Body of pancreas (tissue), 4 donors: ENCODE measurements around the gene MAST4. TPM values are rescaled to one million over a fixed set of nuclear protein-coding genes. Genes with fewer than 3 reads are reported as not detected.

ENCODE experiments used
- ATAC-seq: fragments of 150-250 bp; one replicate; pipeline ENCODE4 v1.9.1; 2016
- DNase-seq, 4 donors: peaks; one replicate each; pipeline ENCODE4 v3.0.0-alpha.2; 2019
- H3K27ac ChIP-seq, 4 donors: fragments of 200-600 bp; sonication (generic); 1 replicate in 3 of 4; 2 replicates in 1 of 4; pipeline versions ENCODE4 v1.5.1 to v1.6.1; 2016 to 2019; ENCODE audit warnings: mild to moderate bottlenecking in 1 of 4, mixed read lengths in 1 of 4, moderate library complexity in 1 of 4
- H3K27me3 ChIP-seq, 2 donors: fragments of 200-600 bp; sonication (generic); one replicate each; pipeline ENCODE4 v1.6.0; 2016; ENCODE audit warnings: mild to moderate bottlenecking in 1 of 2
- H3K36me3 ChIP-seq, 2 donors: fragments of 200-600 bp; sonication (generic); replicated peaks in 1 of 2; 2 replicates each; pipeline ENCODE4 v1.5.1; 2016; ENCODE audit warnings: low read depth in 2 of 2; ENCODE audit not compliant: insufficient read depth in 1 of 2
- H3K4me1 ChIP-seq: fragments of 200-600 bp; sonication (generic); one replicate; pipeline ENCODE4 v1.6.0; 2016
- H3K4me3 ChIP-seq, 2 donors: fragments of 200-600 bp; sonication (generic); 1 replicate in 1 of 2; 2 replicates in 1 of 2; pipeline ENCODE4 v1.5.1; 2016 to 2019
- H3K9me3 ChIP-seq, 3 donors: fragments of 200-600 bp; sonication (generic); 1 replicate in 2 of 3; 2 replicates in 1 of 3; pipeline ENCODE4 v1.5.1; 2016
- CTCF ChIP-seq, 7 experiments: fragments of 450-650 bp in 4 of 7; fragments of 200-600 bp in 3 of 7; sonication (generic) in 3 of 7; IDR thresholded peaks; one replicate each; pipeline ENCODE4 v1.5.1; 2016 to 2019; ENCODE audit warnings: antibody characterized with exemption in 7 of 7
- POLR2A ChIP-seq, 3 donors: fragments of 450-650 bp; IDR thresholded peaks; one replicate each; pipeline ENCODE4 v1.6.1; 2016; ENCODE audit warnings: antibody characterized with exemption in 3 of 3, mild to moderate bottlenecking in 2 of 3
- WGBS, 2 donors: methylation state at CpG; one replicate each; pipeline ENCODE4 v1.1.5; 2017; 5-methylcytosine and 5-hydroxymethylcytosine counted together
- intact Hi-C: fragments of 100-400 bp; cut with DNase I; formaldehyde crosslinking; loops from one replicate; pipeline ENCODE4 v1.15.1; 2023
- total RNA-seq, 2 donors: library from RNA; depleted of rRNA; stranded (reverse); fragments of >200 nt; gene quantifications; one replicate each; pipeline ENCODE4 v1.1.0, GENCODE V29; 2016

The MAST4 gene
- total RNA-seq, result 10 to 100 TPM; 17.9 to 29.7 TPM

GRCh38 chr5:66595756-66596635 is at the start of gene MAST4:
Gene MAST4, plus strand, starts transcription at chr5:66596393. Its CDS starts 263 bp downstream, at chr5:66596656.
- peak within 1 kb of the TSS; percentile 33 to 88 for H3K4me3 ChIP-seq
- DNase-seq, result peak; percentile 93 to 94 (median 94)
- WGBS, 2 donors, result 2% methylated on average over 45 to 61 of the region's 74 CpGs
- no peaks in the 10 kb centered on the region for H3K27me3 ChIP-seq
- H3K36me3 ChIP-seq, result no peaks in the 10 kb centered on the region
- peak; percentile 97 for ATAC-seq
- H3K4me1 ChIP-seq, result peaks cover 28% of the 10 kb centered on the region
- intact Hi-C loops, result no loop called here
- TF ChIP-seq CTCF (IDR thresholded peaks at IDR 0.05) (peak in 1 of 7 experiments; percentile 15), POLR2A (IDR thresholded peaks at IDR 0.05) (peak; percentile 86 to 92 (median 88))
- H3K9me3 ChIP-seq, result no peaks in the 10 kb centered on the region
- peak within 1 kb of the TSS in 3 of 4 donors; percentile 57 to 75 (median 61) for H3K27ac ChIP-seq

GRCh38 chr5:66546541-66546940 is 49.7 kb upstream of the MAST4 start:
- no peak for ATAC-seq
- H3K27ac ChIP-seq, result no peak overlapping the region
- DNase-seq, result no peak
- H3K9me3 ChIP-seq, result peaks cover 0 to 4% (median 0%) of the 10 kb centered on the region in 3 donors
- no peaks in the 10 kb centered on the region for H3K4me1 ChIP-seq
- intact Hi-C loops, result no loop called here
- TF ChIP-seq POLR2A (IDR thresholded peaks at IDR 0.05) (no peak), CTCF (IDR thresholded peaks at IDR 0.05) (no peak)
- H3K27me3 ChIP-seq, result no peaks in the 10 kb centered on the region
- no peaks in the 10 kb centered on the region for H3K36me3 ChIP-seq
- H3K4me3 ChIP-seq, result no peak overlapping the region

GRCh38 chr5:66551338-66551737 is 44.9 kb upstream of the MAST4 start:
- 45 to 48% methylated on average over 2 of the region's 2 CpGs for WGBS, 2 donors
- H3K27me3 ChIP-seq, result no peaks in the 10 kb centered on the region
- H3K4me1 ChIP-seq, result no peaks in the 10 kb centered on the region
- peaks cover 0 to 3% (median 0%) of the 10 kb centered on the region in 3 donors for H3K9me3 ChIP-seq
- TF ChIP-seq POLR2A (IDR thresholded peaks at IDR 0.05) (no peak), CTCF (IDR thresholded peaks at IDR 0.05) (no peak)
- no peak for ATAC-seq
- no peak for DNase-seq
- H3K27ac ChIP-seq, result no peak overlapping the region
- intact Hi-C loops, result no loop called here
- no peaks in the 10 kb centered on the region for H3K36me3 ChIP-seq
- no peak overlapping the region for H3K4me3 ChIP-seq

GRCh38 chr5:66551945-66552344 is 44.2 kb upstream of the MAST4 start:
- Histone ChIP-seq H3K27me3 (no peaks in the 10 kb centered on the region), H3K4me1 (no peaks in the 10 kb centered on the region), H3K27ac (no peak overlapping the region), H3K9me3 (no peaks in the 10 kb centered on the region), H3K4me3 (no peak overlapping the region), H3K36me3 (no peaks in the 10 kb centered on the region)
- TF ChIP-seq CTCF (IDR thresholded peaks at IDR 0.05) (no peak), POLR2A (IDR thresholded peaks at IDR 0.05) (no peak)
- no peak for ATAC-seq
- WGBS, 2 donors, result 73 to 77% methylated on average over 1 of the region's 1 CpG
- intact Hi-C loops, result no loop called here
- no peak for DNase-seq
